ENCODE results near the gene TNFRSF1B.
A peak's percentile ranks its signal among the peaks of the same experiment; 100 is the strongest.

The TNFRSF1B gene

GRCh38 chr1:12230549-12231275 lies 63.9 kb downstream of the TNFRSF1B start:
- peak; percentile 35 for DNase-seq
- in situ Hi-C loops (cut with HindIII; ENCODE audit: low pct_ligation_motif_present, low pct_unique_long_range_greater_than_20kb, low sequenced_read_pairs): no loop called here

GRCh38 chr1:12231276-12231595 lies 64.4 kb downstream of the TNFRSF1B start:
- in situ Hi-C loops (cut with HindIII; ENCODE audit: low pct_ligation_motif_present, low pct_unique_long_range_greater_than_20kb, low sequenced_read_pairs): no loop called here
- no peak for DNase-seq

GRCh38 chr1:12232221-12232620 lies 65.4 kb downstream of the TNFRSF1B start:
- no peak for DNase-seq
- in situ Hi-C loops (cut with HindIII; ENCODE audit: low pct_ligation_motif_present, low pct_unique_long_range_greater_than_20kb, low sequenced_read_pairs): no loop called here

- in situ Hi-C loops (cut with HindIII; ENCODE audit: low pct_ligation_motif_present, low pct_unique_long_range_greater_than_20kb, low sequenced_read_pairs): no loop called here
- DNase-seq: peak; percentile 16
These were observed 77.3 kb downstream of the TNFRSF1B start for GRCh38 chr1:12244078-12244477.

- no peak for DNase-seq
- in situ Hi-C loops (cut with HindIII; ENCODE audit: low pct_ligation_motif_present, low pct_unique_long_range_greater_than_20kb, low sequenced_read_pairs): no loop called here
These were observed 77.8 kb downstream of the TNFRSF1B start for GRCh38 chr1:12244585-12244984.

- in situ Hi-C loops (cut with HindIII; ENCODE audit: low pct_ligation_motif_present, low pct_unique_long_range_greater_than_20kb, low sequenced_read_pairs): no loop called here
- no peak for DNase-seq
These were observed 78.3 kb downstream of the TNFRSF1B start for GRCh38 chr1:12245116-12245515.

- in situ Hi-C loops (cut with HindIII; ENCODE audit: low pct_ligation_motif_present, low pct_unique_long_range_greater_than_20kb, low sequenced_read_pairs): no loop called here
- no peak for DNase-seq
These were observed 78.9 kb downstream of the TNFRSF1B start for GRCh38 chr1:12245733-12246132.

- in situ Hi-C loops (cut with HindIII; ENCODE audit: low pct_ligation_motif_present, low pct_unique_long_range_greater_than_20kb, low sequenced_read_pairs): no loop called here
- no peak for DNase-seq
These were observed 79.8 kb downstream of the TNFRSF1B start for GRCh38 chr1:12246584-12246983.

- in situ Hi-C loops (cut with HindIII; ENCODE audit: low pct_ligation_motif_present, low pct_unique_long_range_greater_than_20kb, low sequenced_read_pairs): no loop called here
- DNase-seq: no peak
These were observed 82.4 kb downstream of the TNFRSF1B start for GRCh38 chr1:12249181-12249580.

GRCh38 chr1:12249748-12250147 lies 83.0 kb downstream of the TNFRSF1B start:
- in situ Hi-C loops (cut with HindIII; ENCODE audit: low pct_ligation_motif_present, low pct_unique_long_range_greater_than_20kb, low sequenced_read_pairs): no loop called here

GRCh38 chr1:12251442-12251841 lies 84.7 kb downstream of the TNFRSF1B start:
- in situ Hi-C loops (cut with HindIII; ENCODE audit: low pct_ligation_motif_present, low pct_unique_long_range_greater_than_20kb, low sequenced_read_pairs): no loop called here
- no peak for DNase-seq

More at GRCh38 chr1:12249748-12250147, 83.0 kb downstream of the TNFRSF1B start:
- DNase-seq: no peak

- in situ Hi-C loops (cut with HindIII; ENCODE audit: low pct_ligation_motif_present, low pct_unique_long_range_greater_than_20kb, low sequenced_read_pairs): no loop called here
- no peak for DNase-seq
These were observed 89.1 kb downstream of the TNFRSF1B start for GRCh38 chr1:12255913-12256312.

- DNase-seq: no peak
- in situ Hi-C loops (cut with HindIII; ENCODE audit: low pct_ligation_motif_present, low pct_unique_long_range_greater_than_20kb, low sequenced_read_pairs): no loop called here
These were observed 91.5 kb downstream of the TNFRSF1B start for GRCh38 chr1:12258272-12258671.
